AG08395 (cell line): ENCODE measurements around the gene RTEL1.

ENCODE experiments used
- DNase-seq: peaks from one replicate; pipeline ENCODE4 v3.0.0; 2012; ENCODE audit warnings: mixed read lengths, low spot score

RTEL1 gene

DNA sequence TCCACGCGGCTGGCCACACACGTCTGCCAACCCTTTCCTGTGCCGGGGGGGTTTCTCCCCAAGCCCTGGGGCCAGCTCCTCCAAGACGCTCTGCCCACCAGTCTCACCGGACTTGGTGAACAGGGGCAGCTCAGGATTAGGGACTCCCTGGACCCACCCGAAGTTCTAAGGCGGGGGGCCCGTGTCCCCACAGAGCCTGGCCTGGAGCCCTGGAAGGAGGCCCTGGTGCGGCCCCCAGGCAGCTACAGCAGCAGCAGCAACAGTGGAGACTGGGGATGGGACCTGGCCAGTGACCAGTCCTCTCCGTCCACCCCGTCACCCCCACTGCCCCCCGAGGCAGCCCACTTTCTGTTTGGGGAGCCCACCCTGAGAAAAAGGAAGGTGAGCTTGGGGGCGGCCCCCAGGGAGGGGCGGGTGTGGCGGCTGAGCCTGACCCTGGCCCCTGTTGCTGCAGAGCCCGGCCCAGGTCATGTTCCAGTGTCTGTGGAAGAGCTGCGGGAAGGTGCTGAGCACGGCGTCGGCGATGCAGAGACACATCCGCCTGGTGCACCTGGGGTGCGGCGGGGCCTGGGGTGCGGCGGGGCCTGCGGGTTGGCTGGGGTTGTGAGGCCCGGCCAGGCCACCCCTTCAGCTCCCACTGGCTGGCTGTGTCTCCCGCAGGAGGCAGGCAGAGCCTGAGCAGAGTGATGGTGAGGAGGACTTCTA, 83.7 kb downstream of the RTEL1 start:
- no peak for DNase-seq

DNA sequence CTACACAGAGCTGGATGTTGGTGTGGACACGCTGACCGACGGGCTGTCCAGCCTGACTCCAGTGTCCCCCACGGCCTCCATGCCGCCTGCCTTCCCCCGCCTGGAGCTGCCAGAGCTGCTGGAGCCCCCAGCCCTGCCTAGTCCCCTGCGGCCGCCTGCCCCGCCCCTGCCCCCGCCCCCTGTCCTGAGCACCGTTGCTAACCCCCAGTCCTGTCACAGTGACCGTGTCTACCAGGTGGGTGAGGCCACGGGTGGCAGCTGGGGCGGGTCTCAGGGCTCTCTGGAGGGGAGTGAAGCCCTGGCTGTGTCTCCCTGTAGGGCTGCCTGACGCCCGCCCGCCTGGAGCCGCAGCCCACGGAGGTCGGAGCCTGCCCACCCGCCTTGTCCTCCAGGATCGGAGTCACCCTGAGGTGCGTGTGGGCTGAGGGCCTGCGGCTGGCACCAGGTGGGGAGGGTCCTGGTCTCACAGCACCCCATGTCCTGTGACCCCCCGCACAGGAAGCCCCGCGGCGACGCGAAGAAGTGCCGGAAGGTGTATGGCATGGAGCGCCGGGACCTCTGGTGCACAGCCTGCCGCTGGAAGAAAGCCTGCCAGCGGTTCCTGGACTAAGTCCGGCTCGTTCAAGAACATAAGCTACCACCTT, 84.4 kb downstream of the RTEL1 start:
- no peak for DNase-seq

DNA sequence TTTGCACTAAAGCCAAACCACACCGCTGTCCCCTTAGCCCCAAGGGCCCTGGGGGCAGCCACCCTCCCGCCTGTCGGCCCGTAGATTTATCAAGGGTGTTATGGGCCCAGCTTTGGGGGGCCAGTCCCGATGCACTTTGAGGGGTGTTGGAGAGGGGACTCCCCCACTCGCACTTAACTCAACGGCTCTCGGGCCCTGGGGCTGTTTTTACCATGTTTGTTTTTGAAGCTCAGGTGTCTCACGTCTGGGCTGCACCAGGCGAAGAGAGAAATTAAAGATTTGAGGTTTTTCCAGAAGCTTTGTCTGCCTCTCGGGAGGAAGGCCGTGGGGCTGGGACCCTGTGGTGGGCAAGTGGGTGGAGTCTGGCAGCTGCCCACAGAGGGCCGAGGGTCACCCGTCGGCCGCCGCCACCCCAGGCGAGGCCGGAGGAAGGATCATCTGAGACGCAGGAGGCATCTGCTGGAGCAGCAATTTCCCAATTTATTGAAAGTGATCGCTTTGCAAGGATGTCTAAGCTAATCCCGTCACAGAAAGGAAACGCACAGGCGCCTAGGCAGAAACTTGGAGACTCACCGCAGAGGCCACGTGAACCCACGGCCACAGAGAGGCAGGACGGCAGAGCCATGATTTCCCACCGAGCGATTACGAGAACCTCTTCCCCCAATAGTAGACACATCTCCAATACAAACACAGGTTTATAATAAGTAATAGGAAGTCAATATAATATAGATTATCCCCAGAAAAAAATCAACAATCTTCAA, 85.3 kb downstream of the RTEL1 start:
- DNase-seq: no peak

DNA sequence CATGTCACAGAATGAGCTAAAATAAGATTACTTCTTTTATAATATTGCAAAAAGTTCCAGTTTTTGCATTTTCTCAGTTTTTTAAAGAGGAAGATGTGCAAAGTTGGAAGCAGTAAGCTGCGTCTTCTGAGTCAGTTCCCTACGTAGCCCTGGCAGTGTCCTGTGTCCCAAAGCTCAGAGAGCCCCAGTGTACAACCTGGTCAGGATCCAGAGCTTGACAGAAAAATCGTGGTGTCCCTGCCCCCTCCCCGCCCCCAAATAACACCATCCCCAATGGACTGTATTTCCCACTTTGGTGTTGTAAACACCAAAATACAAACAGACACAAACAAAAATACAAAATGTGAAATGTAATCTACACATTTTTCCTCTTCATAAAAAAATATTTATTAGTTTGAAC, 86.0 kb downstream of the RTEL1 start:
- no peak for DNase-seq

DNA sequence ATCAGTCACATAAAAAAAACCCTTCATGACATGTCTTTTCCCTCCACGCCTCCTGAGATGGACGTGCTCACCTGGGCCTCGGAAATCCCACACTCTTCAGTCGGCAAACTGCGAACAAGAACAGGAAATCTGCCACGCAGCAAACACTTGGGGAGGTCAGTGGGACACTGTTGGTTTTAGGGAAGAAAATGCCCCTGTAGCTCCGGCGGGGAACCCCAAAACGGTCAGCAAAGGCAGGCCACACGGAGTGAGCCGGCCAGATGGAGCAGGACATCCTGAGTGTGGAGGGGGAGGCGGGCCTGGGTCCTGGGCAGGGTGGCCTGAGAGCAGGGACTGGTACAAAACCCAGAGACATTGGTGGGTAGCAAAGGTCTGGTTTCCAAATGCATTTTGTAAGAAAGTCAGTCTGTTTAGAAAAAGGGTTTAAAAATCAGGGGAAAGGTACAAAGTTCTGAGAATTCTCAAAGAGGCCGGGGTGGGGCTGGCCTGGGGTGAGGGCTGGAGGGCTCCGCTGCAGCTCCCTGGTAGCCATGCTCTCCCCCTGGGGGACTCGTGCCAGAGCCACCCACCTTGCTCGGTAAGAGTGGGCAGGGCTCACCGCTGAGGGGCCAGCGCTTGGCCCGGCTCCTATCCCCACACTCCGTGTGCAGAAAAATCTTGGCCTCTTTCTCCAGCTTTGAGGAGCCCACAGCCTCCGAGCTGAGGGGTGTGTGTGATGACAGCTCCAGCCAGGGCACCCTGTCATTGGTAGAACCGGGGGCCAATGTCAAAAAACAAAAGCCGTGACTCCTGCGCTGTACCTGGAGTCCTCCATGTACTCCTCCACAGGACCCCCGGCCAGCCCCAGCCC, 86.7 kb downstream of the RTEL1 start:
- DNase-seq: no peak

DNA sequence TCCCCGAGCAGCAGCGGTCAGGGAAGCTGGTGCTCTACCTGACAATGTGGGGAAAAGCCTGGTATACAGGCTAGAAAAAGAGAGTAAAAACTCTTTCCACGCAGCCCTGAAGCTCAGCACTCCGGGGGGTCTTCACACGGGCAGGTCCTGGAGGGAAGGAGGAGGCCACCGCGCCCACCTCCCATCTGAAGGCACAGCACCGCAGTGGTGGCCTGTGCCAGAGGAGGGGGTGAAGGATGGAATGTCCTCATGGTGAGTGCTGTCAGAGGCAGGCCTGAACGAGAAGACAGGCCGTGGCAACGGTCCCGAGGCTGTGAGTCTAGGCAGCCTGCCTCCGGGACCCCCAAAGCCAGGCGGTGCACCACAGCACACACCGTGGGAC, 87.3 kb downstream of the RTEL1 start:
- DNase-seq: no peak
